Activated CD8-positive, alpha-beta memory T cell treated with anti-CD3 and anti-CD28 coated beads for 1 hour (primary cell): ENCODE data around the gene NCOA5.

Experiments
- DNase-seq, 2 donors: peaks; one replicate each; pipeline ENCODE4 v3.0.0-alpha.2; 2020; ENCODE audit warnings: low read depth in 1 of 2; ENCODE audit errors: extremely low read depth in 1 of 2

Gene NCOA5

GRCh38 chr20:46046588-46047310, 43.0 kb downstream of the NCOA5 start:
- DNase-seq: no peak

- DNase-seq: no peak
Observed at GRCh38 chr20:46044896-46045295, 44.9 kb downstream of the NCOA5 start.

- no peak for DNase-seq
Observed at GRCh38 chr20:46043556-46043955, 46.2 kb downstream of the NCOA5 start.

- peak in 1 of 2 donors; percentile 25 for DNase-seq
Observed at GRCh38 chr20:46040902-46041535, 48.7 kb downstream of the NCOA5 start.

- DNase-seq: no peak
Observed at GRCh38 chr20:46037036-46037435, 52.7 kb downstream of the NCOA5 start.

GRCh38 chr20:46036370-46036769, 53.4 kb downstream of the NCOA5 start:
- no peak for DNase-seq

GRCh38 chr20:46035713-46036112, 54.0 kb downstream of the NCOA5 start:
- no peak for DNase-seq

- DNase-seq: no peak
Observed at GRCh38 chr20:46035253-46035652, 54.5 kb downstream of the NCOA5 start.

- DNase-seq: no peak
Observed at GRCh38 chr20:46034039-46034438, 55.7 kb downstream of the NCOA5 start.

GRCh38 chr20:46031701-46032254, 58.0 kb downstream of the NCOA5 start:
- DNase-seq: no peak

- no peak for DNase-seq
Observed at GRCh38 chr20:46031014-46031569, 58.7 kb downstream of the NCOA5 start.

- DNase-seq: no peak
Observed at GRCh38 chr20:46030284-46031013, 59.3 kb downstream of the NCOA5 start.

GRCh38 chr20:46028772-46029371, 60.9 kb downstream of the NCOA5 start, which contains the start of gene SLC12A5:
Gene SLC12A5, plus strand, starts transcription at chr20:46029215. Its CDS starts 130 bp downstream, at chr20:46029345.
- DNase-seq: no peak

- DNase-seq: no peak
Observed at GRCh38 chr20:46028110-46028509, 61.7 kb downstream of the NCOA5 start.

GRCh38 chr20:46027245-46027853, 62.4 kb downstream of the NCOA5 start:
- no peak for DNase-seq

GRCh38 chr20:46025376-46025783, 64.4 kb downstream of the NCOA5 start:
- no peak for DNase-seq

GRCh38 chr20:46023999-46024398, 65.8 kb downstream of the NCOA5 start:
- no peak for DNase-seq

- DNase-seq: no peak
Observed at GRCh38 chr20:46023148-46023484, 66.6 kb downstream of the NCOA5 start.

GRCh38 chr20:46022411-46023147, 67.2 kb downstream of the NCOA5 start:
- DNase-seq: peak; percentile 49 to 71
